GM12874 (cell line): ENCODE measurements around the gene SPATA12.

ENCODE experiments used
- TF ChIP-seq, protein P1 (sequence below): IDR thresholded peaks from 2 replicates; pipeline ENCODE4 v1.5.1; 2011; ENCODE audit warnings: low read depth, mild to moderate bottlenecking, control low read depth, low read length, moderate library complexity; ENCODE audit not compliant: insufficient read depth

SPATA12 gene

GRCh38 chr3:57076422-57076951 is 16.0 kb downstream of the SPATA12 start:
- TF ChIP-seq, protein P1, sequence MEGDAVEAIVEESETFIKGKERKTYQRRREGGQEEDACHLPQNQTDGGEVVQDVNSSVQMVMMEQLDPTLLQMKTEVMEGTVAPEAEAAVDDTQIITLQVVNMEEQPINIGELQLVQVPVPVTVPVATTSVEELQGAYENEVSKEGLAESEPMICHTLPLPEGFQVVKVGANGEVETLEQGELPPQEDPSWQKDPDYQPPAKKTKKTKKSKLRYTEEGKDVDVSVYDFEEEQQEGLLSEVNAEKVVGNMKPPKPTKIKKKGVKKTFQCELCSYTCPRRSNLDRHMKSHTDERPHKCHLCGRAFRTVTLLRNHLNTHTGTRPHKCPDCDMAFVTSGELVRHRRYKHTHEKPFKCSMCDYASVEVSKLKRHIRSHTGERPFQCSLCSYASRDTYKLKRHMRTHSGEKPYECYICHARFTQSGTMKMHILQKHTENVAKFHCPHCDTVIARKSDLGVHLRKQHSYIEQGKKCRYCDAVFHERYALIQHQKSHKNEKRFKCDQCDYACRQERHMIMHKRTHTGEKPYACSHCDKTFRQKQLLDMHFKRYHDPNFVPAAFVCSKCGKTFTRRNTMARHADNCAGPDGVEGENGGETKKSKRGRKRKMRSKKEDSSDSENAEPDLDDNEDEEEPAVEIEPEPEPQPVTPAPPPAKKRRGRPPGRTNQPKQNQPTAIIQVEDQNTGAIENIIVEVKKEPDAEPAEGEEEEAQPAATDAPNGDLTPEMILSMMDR: no peak

DNA sequence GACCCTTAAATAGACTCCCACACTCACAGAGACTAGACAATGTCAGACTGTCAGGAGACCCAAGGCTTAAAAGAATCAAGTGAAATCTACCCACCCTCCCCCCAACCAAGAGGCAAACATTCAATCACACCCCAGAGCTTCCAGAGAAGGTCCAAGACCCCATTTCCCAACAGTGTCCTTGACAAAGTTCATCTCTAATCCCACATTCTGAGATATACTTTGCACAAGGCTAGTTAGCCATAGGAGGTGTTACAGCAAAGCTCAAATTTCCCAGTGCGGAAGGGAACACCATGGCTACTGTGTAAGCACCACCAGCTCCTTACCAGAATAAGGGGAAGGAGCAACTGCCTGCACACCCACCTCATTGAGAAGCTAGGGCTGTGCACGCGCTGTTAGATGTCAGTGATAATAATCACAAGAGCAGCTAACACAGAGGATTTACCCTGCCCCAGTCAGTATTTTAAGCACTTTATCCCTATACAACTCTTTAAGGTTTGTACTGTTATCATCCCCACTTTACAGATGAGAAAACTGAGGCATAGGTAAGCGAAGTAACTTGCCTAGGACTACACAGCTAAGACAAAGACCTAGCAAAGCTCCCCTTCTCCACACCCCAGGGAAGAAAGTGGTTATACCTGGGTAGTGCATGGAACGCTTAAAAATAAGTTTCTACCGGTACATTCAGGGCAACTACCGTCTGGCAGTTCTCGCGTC is 17.3 kb downstream of the SPATA12 start:
- TF ChIP-seq, protein P1: no peak

GRCh38 chr3:57078344-57078634 is 17.8 kb downstream of the SPATA12 start:
- TF ChIP-seq, protein P1: no peak

DNA sequence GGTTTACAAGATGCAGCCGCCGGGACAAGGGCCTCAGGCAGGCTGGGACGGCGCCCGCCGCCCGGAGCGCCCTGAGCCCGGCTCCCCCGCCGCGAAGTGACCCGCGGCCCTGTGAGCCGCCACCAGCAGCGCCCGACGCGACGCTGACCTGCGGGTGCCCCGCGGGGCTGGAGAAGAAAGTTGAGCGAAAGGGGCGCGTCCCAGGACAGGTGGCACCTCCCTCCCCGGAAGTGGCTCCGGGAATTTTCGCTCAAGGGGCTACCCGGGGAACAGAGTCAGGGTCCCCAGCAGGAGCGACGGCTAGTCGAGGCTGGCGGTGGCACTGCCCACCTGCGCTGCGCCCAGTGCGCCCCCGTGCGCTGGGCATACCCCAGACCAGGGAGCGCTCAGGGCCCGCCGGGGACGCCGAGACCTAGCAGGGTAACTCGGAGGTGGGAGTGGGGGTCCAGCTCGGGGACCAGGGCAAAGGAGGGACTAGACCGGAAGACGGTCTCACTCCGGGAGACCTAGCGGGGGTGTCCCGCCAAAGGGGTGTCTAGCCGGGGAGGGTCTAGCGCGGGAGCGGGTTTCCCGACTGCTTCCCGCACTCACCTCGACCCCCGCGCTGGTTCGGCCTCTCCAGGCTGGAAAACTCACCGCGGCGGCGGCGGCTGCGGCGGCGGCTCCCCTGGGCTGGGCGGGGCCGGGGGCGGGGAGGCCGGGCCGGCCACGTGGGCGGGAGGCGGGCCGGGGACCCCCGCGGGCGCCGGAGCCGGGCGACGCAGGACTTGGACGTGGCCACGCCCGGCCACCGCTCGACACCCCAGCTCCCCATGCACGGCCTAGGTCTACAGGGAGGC is 18.4 kb downstream of the SPATA12 start:
- TF ChIP-seq, protein P1: no peak

DNA sequence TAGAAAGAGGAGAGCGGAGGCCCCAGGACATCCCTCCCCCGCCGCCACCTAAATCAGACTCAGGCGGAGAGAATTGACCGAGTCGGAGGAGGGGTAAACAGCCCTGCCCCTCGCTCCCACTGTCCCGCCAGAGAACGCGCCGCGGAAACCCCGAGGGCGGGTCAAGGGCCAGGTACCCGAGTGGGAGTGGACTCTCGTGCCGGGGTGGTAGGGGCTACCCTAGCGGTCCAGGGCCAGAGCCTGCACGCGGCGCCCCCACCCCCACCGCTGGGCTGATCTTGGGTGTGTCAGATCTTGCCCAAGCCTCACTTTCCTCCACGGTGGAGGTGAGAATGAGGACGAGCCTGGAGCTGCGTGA is 19.0 kb downstream of the SPATA12 start:
- TF ChIP-seq, protein P1: no peak

DNA sequence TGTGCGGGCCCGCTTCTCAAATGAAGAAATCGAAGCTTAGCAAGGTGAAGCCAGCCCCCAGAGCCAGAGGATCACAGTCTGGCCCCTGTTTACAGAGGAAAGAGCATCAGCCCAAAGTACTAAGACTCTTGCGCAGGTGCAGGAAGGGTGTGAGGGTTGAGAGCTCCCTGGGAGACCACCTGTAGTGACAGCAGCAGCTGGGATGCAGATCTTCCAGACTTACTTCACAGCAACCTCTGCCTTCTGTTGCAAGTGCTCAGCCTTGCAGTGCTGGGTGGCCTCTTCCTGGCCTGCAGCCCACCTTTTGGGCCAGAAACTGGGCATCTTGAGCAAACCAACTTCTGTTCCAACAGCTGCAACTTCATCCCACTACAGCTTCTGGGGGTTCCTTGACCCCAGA is 19.7 kb downstream of the SPATA12 start:
- TF ChIP-seq, protein P1: no peak

DNA sequence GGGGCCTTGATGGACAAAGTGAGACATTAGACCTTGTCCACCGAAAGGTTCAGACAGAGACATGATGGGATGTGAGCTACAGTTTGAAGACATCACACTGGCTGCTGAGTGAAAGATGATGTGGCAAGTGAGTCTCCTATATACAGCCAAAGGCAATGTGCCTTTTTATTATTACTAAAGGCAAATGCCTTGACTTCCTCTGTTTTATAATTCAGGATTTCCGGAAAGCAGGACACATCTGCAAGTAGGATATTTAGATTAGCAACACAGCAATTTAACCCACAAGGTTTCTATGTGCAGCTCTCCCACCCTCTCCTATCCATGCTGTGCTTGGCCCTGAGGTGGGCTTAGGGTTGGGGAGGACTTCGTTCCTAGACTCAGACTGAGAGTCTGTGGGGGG is 20.7 kb downstream of the SPATA12 start:
- TF ChIP-seq, protein P1: no peak
